ENCODE data around the gene GRK5. TPM values are rescaled to one million over a fixed set of nuclear protein-coding genes. Genes with fewer than 3 reads are reported as not detected.

The GRK5 gene
- total RNA-seq, 2 donors from 2014 or later = 9.1 to 11.9 TPM

DNA sequence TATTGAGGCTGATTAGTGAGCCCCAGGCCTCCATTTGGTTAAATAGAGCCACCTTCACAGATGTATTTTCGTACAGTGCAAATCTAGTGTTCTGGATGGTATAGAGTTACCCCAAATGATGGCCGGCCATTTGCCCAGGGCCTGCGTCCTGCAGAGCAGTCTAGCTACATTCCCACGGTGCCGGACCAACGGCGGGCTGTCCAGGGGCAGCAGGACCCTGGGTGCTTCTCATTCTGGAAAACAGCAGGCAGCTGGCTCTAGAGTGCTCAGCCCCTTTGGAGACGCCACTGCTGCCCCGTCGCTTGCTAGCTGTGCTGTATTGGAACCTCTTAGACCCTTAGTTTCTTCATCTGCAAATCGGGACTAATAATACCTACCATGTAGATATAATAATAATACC lies 186.1 kb downstream of the GRK5 start:
- no peak overlapping the region for H3K4me3 ChIP-seq (ENCODE audit: low read length)
- no peaks in the 10 kb centered on the region for H3K36me3 ChIP-seq (ENCODE audit: control insufficient read depth, insufficient read depth, low read length)
- Mint-ChIP-seq H3K9me3 (no peaks in the 10 kb centered on the region), H3K36me3 (ENCODE audit: low read depth) (no peaks in the 10 kb centered on the region), H3K4me1 (peaks cover 11% of the 10 kb centered on the region), H3K27ac (no peak overlapping the region), H3K27me3 (ENCODE audit: insufficient read depth) (peaks cover 6% of the 10 kb centered on the region), H3K4me3 (no peak overlapping the region)
- TF ChIP-seq, protein P1, sequence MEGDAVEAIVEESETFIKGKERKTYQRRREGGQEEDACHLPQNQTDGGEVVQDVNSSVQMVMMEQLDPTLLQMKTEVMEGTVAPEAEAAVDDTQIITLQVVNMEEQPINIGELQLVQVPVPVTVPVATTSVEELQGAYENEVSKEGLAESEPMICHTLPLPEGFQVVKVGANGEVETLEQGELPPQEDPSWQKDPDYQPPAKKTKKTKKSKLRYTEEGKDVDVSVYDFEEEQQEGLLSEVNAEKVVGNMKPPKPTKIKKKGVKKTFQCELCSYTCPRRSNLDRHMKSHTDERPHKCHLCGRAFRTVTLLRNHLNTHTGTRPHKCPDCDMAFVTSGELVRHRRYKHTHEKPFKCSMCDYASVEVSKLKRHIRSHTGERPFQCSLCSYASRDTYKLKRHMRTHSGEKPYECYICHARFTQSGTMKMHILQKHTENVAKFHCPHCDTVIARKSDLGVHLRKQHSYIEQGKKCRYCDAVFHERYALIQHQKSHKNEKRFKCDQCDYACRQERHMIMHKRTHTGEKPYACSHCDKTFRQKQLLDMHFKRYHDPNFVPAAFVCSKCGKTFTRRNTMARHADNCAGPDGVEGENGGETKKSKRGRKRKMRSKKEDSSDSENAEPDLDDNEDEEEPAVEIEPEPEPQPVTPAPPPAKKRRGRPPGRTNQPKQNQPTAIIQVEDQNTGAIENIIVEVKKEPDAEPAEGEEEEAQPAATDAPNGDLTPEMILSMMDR (conservative IDR thresholded peaks at IDR 0.05) = no peak
- H3K27me3 ChIP-seq (ENCODE audit: control insufficient read depth, insufficient read depth, low read length, poor library complexity, severe bottlenecking) = no peaks in the 10 kb centered on the region
- no peak for DNase-seq
- peaks cover 4% of the 10 kb centered on the region for H3K4me1 ChIP-seq (ENCODE audit: control insufficient read depth, insufficient read depth, low read length)
- H3K27ac ChIP-seq (ENCODE audit: low read depth, low read length) = no peak overlapping the region
- no peak overlapping the region for H3K9ac ChIP-seq (ENCODE audit: extremely low read depth, low read length, poor library complexity, severe bottlenecking)
- 78 to 85% methylated on average over 9 to 10 of the region's 11 CpGs for WGBS, 2 experiments (ENCODE audit: insufficient coverage in 1 of 2, insufficient read length in 1 of 2)
- no peaks in the 10 kb centered on the region for H3K9me3 ChIP-seq (ENCODE audit: control insufficient read depth, low read length)

DNA sequence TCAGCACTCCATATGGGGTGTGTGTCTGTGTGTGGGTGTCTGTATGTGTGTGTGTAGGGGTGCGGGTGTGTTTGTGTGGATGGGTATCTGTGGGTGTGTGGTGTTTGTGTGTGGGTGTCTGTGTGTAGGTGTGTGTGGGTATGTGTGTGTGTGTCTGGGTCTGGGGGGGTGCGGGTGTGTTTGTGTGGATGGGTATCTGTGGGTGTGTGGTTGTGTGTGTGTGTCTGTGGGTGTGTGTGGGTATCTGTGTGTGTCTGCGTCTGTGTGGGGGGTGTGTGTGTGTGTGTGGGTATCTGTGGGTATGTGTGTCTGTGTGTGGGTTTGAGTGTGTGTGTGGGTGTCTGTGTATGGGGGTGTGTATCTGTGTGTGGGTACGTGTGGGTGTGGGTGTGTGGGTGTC lies 186.5 kb downstream of the GRK5 start:
- H3K4me1 Mint-ChIP-seq = peaks cover 11% of the 10 kb centered on the region
- no peak overlapping the region for H3K4me3 Mint-ChIP-seq
- 81% methylated on average over 4 of the region's 4 CpGs; no CpG with 5 or more reads in 1 of the 2 experiments for WGBS, 2 experiments (ENCODE audit: insufficient coverage in 1 of 2, insufficient read length in 1 of 2)
- H3K36me3 ChIP-seq (ENCODE audit: control insufficient read depth, insufficient read depth, low read length) = no peaks in the 10 kb centered on the region
- H3K9me3 ChIP-seq (ENCODE audit: control insufficient read depth, low read length) = no peaks in the 10 kb centered on the region
- no peaks in the 10 kb centered on the region for H3K9me3 Mint-ChIP-seq
- H3K27ac Mint-ChIP-seq = no peak overlapping the region
- H3K27me3 ChIP-seq (ENCODE audit: control insufficient read depth, insufficient read depth, low read length, poor library complexity, severe bottlenecking) = no peaks in the 10 kb centered on the region
- no peaks in the 10 kb centered on the region for H3K36me3 Mint-ChIP-seq (ENCODE audit: low read depth)
- peaks cover 6% of the 10 kb centered on the region for H3K27me3 Mint-ChIP-seq (ENCODE audit: insufficient read depth)
- H3K27ac ChIP-seq (ENCODE audit: low read depth, low read length) = no peak overlapping the region
- TF ChIP-seq, protein P1 (conservative IDR thresholded peaks at IDR 0.05) = no peak
- H3K4me1 ChIP-seq (ENCODE audit: control insufficient read depth, insufficient read depth, low read length) = peaks cover 4% of the 10 kb centered on the region
- no peak overlapping the region for H3K4me3 ChIP-seq (ENCODE audit: low read length)
- no peak for DNase-seq
- H3K9ac ChIP-seq (ENCODE audit: extremely low read depth, low read length, poor library complexity, severe bottlenecking) = no peak overlapping the region

GRCh38 chr10:119394657-119395279 lies 187.4 kb downstream of the GRK5 start:
- Mint-ChIP-seq H3K27me3 (ENCODE audit: insufficient read depth) (peaks cover 6% of the 10 kb centered on the region), H3K36me3 (ENCODE audit: low read depth) (no peaks in the 10 kb centered on the region), H3K27ac (no peak overlapping the region), H3K4me1 (peaks cover 11% of the 10 kb centered on the region), H3K4me3 (no peak overlapping the region), H3K9me3 (no peaks in the 10 kb centered on the region)
- peaks cover 4% of the 10 kb centered on the region for H3K4me1 ChIP-seq (ENCODE audit: control insufficient read depth, insufficient read depth, low read length)
- no peak overlapping the region for H3K4me3 ChIP-seq (ENCODE audit: low read length)
- H3K9ac ChIP-seq (ENCODE audit: extremely low read depth, low read length, poor library complexity, severe bottlenecking) = no peak overlapping the region
- H3K9me3 ChIP-seq (ENCODE audit: control insufficient read depth, low read length) = no peaks in the 10 kb centered on the region
- H3K36me3 ChIP-seq (ENCODE audit: control insufficient read depth, insufficient read depth, low read length) = no peaks in the 10 kb centered on the region
- WGBS, 2 experiments (ENCODE audit: insufficient coverage in 1 of 2, insufficient read length in 1 of 2) = 90 to 100% methylated on average over 3 to 10 of the region's 11 CpGs
- no peak overlapping the region for H3K27ac ChIP-seq (ENCODE audit: low read depth, low read length)
- DNase-seq = no peak
- H3K27me3 ChIP-seq (ENCODE audit: control insufficient read depth, insufficient read depth, low read length, poor library complexity, severe bottlenecking) = no peaks in the 10 kb centered on the region
- TF ChIP-seq, protein P1 (conservative IDR thresholded peaks at IDR 0.05) = no peak

Data from endodermal cell (in vitro differentiated cells).